ENCODE results near the gene SCN2B.

The SCN2B gene

GRCh38 chr11:118124929-118125535, 51.4 kb downstream of the SCN2B start:
- Histone ChIP-seq H3K27me3 (replicated peaks; ENCODE audit: control insufficient read depth, insufficient read depth, low read length) (peaks cover 12% of the 10 kb centered on the region), H3K9me3 (ENCODE audit: control insufficient read depth, low read length) (peaks cover 4% of the 10 kb centered on the region), H3K36me3 (ENCODE audit: control insufficient read depth, insufficient read depth, low read length, severe bottlenecking) (no peaks in the 10 kb centered on the region), H3K9ac (ENCODE audit: low read length) (no peak overlapping the region), H3K4me1 (ENCODE audit: control insufficient read depth, insufficient read depth, low read length) (no peaks in the 10 kb centered on the region), H3K4me3 (ENCODE audit: low read length) (no peak overlapping the region)
- no peak for DNase-seq (ENCODE audit: low read depth)

- H3K4me3 ChIP-seq (ENCODE audit: low read length) = no peak overlapping the region
- no peak overlapping the region for H3K9ac ChIP-seq (ENCODE audit: low read length)
- no peak for DNase-seq (ENCODE audit: low read depth)
- no peaks in the 10 kb centered on the region for H3K4me1 ChIP-seq (ENCODE audit: control insufficient read depth, insufficient read depth, low read length)
- H3K27me3 ChIP-seq (replicated peaks; ENCODE audit: control insufficient read depth, insufficient read depth, low read length) = peaks cover 23% of the 10 kb centered on the region
- peaks cover 4% of the 10 kb centered on the region for H3K9me3 ChIP-seq (ENCODE audit: control insufficient read depth, low read length)
- no peaks in the 10 kb centered on the region for H3K36me3 ChIP-seq (ENCODE audit: control insufficient read depth, insufficient read depth, low read length, severe bottlenecking)
Measured at GRCh38 chr11:118120793-118121192, 55.6 kb downstream of the SCN2B start.

GRCh38 chr11:118117790-118118601, 58.4 kb downstream of the SCN2B start:
- Histone ChIP-seq H3K4me3 (ENCODE audit: low read length) (no peak overlapping the region), H3K36me3 (ENCODE audit: control insufficient read depth, insufficient read depth, low read length, severe bottlenecking) (no peaks in the 10 kb centered on the region), H3K9ac (ENCODE audit: low read length) (no peak overlapping the region), H3K9me3 (ENCODE audit: control insufficient read depth, low read length) (peaks cover 4% of the 10 kb centered on the region), H3K4me1 (ENCODE audit: control insufficient read depth, insufficient read depth, low read length) (no peaks in the 10 kb centered on the region), H3K27me3 (replicated peaks; ENCODE audit: control insufficient read depth, insufficient read depth, low read length) (peaks cover 41% of the 10 kb centered on the region)
- no peak for DNase-seq (ENCODE audit: low read depth)

- H3K36me3 ChIP-seq (ENCODE audit: control insufficient read depth, insufficient read depth, low read length, severe bottlenecking) = no peaks in the 10 kb centered on the region
- DNase-seq (ENCODE audit: low read depth) = no peak
- peaks cover 46% of the 10 kb centered on the region for H3K27me3 ChIP-seq (replicated peaks; ENCODE audit: control insufficient read depth, insufficient read depth, low read length)
- H3K4me1 ChIP-seq (ENCODE audit: control insufficient read depth, insufficient read depth, low read length) = no peaks in the 10 kb centered on the region
- H3K9me3 ChIP-seq (ENCODE audit: control insufficient read depth, low read length) = no peaks in the 10 kb centered on the region
- no peak overlapping the region for H3K4me3 ChIP-seq (ENCODE audit: low read length)
- no peak overlapping the region for H3K9ac ChIP-seq (ENCODE audit: low read length)
Measured at GRCh38 chr11:118115048-118115447, 61.4 kb downstream of the SCN2B start.

- Histone ChIP-seq H3K4me3 (ENCODE audit: low read length) (no peak overlapping the region), H3K4me1 (ENCODE audit: control insufficient read depth, insufficient read depth, low read length) (no peaks in the 10 kb centered on the region), H3K27me3 (replicated peaks; ENCODE audit: control insufficient read depth, insufficient read depth, low read length) (peaks cover 46% of the 10 kb centered on the region), H3K36me3 (ENCODE audit: control insufficient read depth, insufficient read depth, low read length, severe bottlenecking) (no peaks in the 10 kb centered on the region), H3K9me3 (ENCODE audit: control insufficient read depth, low read length) (no peaks in the 10 kb centered on the region), H3K9ac (ENCODE audit: low read length) (no peak overlapping the region)
- no peak for DNase-seq (ENCODE audit: low read depth)
Measured at GRCh38 chr11:118114266-118114665, 62.2 kb downstream of the SCN2B start.

DNA sequence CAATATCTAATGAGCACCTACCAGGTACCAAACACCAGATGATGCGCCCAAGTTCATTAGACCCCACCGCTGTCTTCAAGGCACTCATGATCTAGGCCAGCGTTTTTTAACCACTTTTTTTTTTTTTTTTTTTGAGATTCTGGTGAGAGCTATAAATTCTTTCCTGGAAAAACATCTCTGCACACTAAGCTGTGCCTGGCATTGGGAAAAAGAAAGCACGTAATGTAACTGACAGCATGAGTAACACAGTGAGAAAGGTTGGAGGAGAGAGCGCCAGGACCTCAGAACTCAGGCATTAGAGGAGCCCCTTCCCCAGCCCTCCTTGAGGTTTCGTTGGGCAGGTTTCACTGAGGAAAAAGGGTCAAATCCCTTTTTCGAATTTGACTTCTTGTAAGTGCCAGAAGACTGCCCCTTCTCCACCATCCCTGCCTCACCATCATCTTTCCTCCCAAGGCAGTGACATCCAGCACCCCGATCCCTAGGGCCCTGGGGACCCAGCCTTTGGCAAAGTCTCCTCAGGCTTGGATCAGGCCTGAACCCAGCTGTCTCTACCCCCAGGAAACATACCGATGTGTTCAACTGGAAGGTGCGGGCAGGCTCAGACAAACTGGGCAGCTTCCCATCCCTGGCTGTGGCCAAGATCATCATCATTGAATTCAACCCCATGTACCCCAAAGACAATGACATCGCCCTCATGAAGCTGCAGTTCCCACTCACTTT, 63.6 kb downstream of the SCN2B start:
- H3K9me3 ChIP-seq (ENCODE audit: control insufficient read depth, low read length) = no peaks in the 10 kb centered on the region
- peaks cover 44% of the 10 kb centered on the region for H3K27me3 ChIP-seq (replicated peaks; ENCODE audit: control insufficient read depth, insufficient read depth, low read length)
- H3K4me1 ChIP-seq (ENCODE audit: control insufficient read depth, insufficient read depth, low read length) = peaks cover 4% of the 10 kb centered on the region
- H3K36me3 ChIP-seq (ENCODE audit: control insufficient read depth, insufficient read depth, low read length, severe bottlenecking) = no peaks in the 10 kb centered on the region
- H3K9ac ChIP-seq (ENCODE audit: low read length) = no peak overlapping the region
- no peak overlapping the region for H3K4me3 ChIP-seq (ENCODE audit: low read length)
- no peak for DNase-seq (ENCODE audit: low read depth)
